IMR-90 (cell line): ENCODE measurements around the gene COX5B. TPM values are rescaled to one million over a fixed set of nuclear protein-coding genes. Genes with fewer than 3 reads are reported as not detected.
"Not testable (repeated sequence)": the region's sequence is repeated elsewhere in the genome, so short reads cannot be mapped to it uniquely, and the experiment has no call there.

ENCODE experiments used
- ATAC-seq: fragments of 200-7000 bp; cut with Tn5 transposase; 2 replicates; pipeline ENCODE4 v1.9.1; 2020; ENCODE audit warnings: low read depth, mild to moderate bottlenecking, moderate library complexity
- BruUV-seq: library from RNA; stranded (reverse); fragments of 400-500 nt; replicated peaks from 2 replicates; lab custom pipeline; 2021; lab: Mats Ljungman, UMichigan
- CTCF ChIA-PET: fragments of 300-600 bp; formaldehyde crosslinking; extraction: SDS; loops from one replicate; lab custom pipeline; 2021; ENCODE audit warnings: antibody characterized with exemption; lab: Yijun Ruan, JAX
- POLR2A ChIA-PET: fragments of 300-600 bp; sonication (Branson Sonifier 250); formaldehyde crosslinking; loops from one replicate; lab custom pipeline; 2022; ENCODE audit warnings: antibody characterized with exemption; ENCODE audit not compliant: unreplicated experiment; lab: Charles Lee
- DNase-seq: peaks from one replicate; pipeline ENCODE4 v3.0.0; 2013
- H2AFZ ChIP-seq: replicated peaks from 2 replicates; pipeline ENCODE3; 2013; ENCODE audit warnings: low read length, mild to moderate bottlenecking; ENCODE audit not compliant: poor library complexity
- H2AK5ac ChIP-seq: 2 replicates; pipeline ENCODE4 v1.6.1; 2013; ENCODE audit warnings: low read depth, low read length, inconsistent platforms
- H2AK9ac ChIP-seq: replicated peaks from 2 replicates; pipeline ENCODE3; 2013; ENCODE audit warnings: mild to moderate bottlenecking, low read depth, low read length, moderate library complexity; ENCODE audit not compliant: poor library complexity
- H2BK120ac ChIP-seq: 2 replicates; pipeline ENCODE4 v1.6.1; 2013; ENCODE audit warnings: low read depth, low read length, inconsistent platforms
- H2BK15ac ChIP-seq: 3 replicates; pipeline ENCODE4 v1.6.1; 2013; ENCODE audit warnings: low read depth, low read length, inconsistent platforms
- H2BK20ac ChIP-seq: 2 replicates; pipeline ENCODE4 v1.6.1; 2013; ENCODE audit warnings: low read depth, mild to moderate bottlenecking, inconsistent platforms, low read length, moderate library complexity
- H2BK5ac ChIP-seq: 2 replicates; pipeline ENCODE4 v1.6.1; 2013; ENCODE audit warnings: mild to moderate bottlenecking, low read depth, low read length, inconsistent platforms; ENCODE audit not compliant: poor library complexity, severe bottlenecking
- H3K14ac ChIP-seq: replicated peaks from 2 replicates; pipeline ENCODE4 v1.6.1; 2013; ENCODE audit warnings: low read depth, low read length, inconsistent platforms
- H3K18ac ChIP-seq: 2 replicates; pipeline ENCODE4 v1.6.1; 2013; ENCODE audit warnings: low read depth, low read length, control low read depth
- H3K23ac ChIP-seq: 2 replicates; pipeline ENCODE4 v1.6.1; 2013; ENCODE audit warnings: low read depth, low read length, inconsistent platforms
- H3K27ac ChIP-seq: 2 replicates; pipeline ENCODE4 v1.5.1; 2013; ENCODE audit warnings: mild to moderate bottlenecking, control low read depth, low read length; ENCODE audit not compliant: insufficient read depth
- H3K27me3 ChIP-seq: 2 replicates; pipeline ENCODE4 v1.6.1; 2013; ENCODE audit warnings: low read length; ENCODE audit not compliant: control insufficient read depth, insufficient read depth
- H3K36me3 ChIP-seq: 2 replicates; pipeline ENCODE4 v1.6.1; 2013; ENCODE audit warnings: low read length, mixed read lengths; ENCODE audit not compliant: control insufficient read depth, insufficient read depth
- H3K4ac ChIP-seq: 2 replicates; pipeline ENCODE4 v1.6.1; 2013; ENCODE audit warnings: low read depth, low read length, inconsistent platforms
- H3K4me1 ChIP-seq: 2 replicates; pipeline ENCODE4 v1.6.1; 2013; ENCODE audit warnings: low read length, mixed read lengths; ENCODE audit not compliant: control insufficient read depth, insufficient read depth
- H3K4me2 ChIP-seq: 2 replicates; pipeline ENCODE4 v1.6.1; 2013; ENCODE audit warnings: low read depth, mild to moderate bottlenecking, control low read depth, low read length, moderate library complexity
- H3K4me3 ChIP-seq: 2 replicates; pipeline ENCODE4 v1.5.1; 2013; ENCODE audit warnings: low read depth, mild to moderate bottlenecking, control low read depth, low read length, moderate library complexity; ENCODE audit not compliant: insufficient read depth
- H3K56ac ChIP-seq: 2 replicates; pipeline ENCODE4 v1.6.1; 2013; ENCODE audit warnings: low read length, inconsistent platforms; ENCODE audit not compliant: insufficient read depth; ENCODE audit errors: extremely low read depth
- H3K79me1 ChIP-seq, 2 experiments: 2 replicates each; pipeline ENCODE4 v1.6.1; 2013; ENCODE audit warnings: low read length in 2 of 2, inconsistent platforms in 1 of 2, low read depth in 1 of 2
- H3K9ac ChIP-seq: 2 replicates; pipeline ENCODE4 v1.6.1; 2013; ENCODE audit warnings: low read depth, low read length, control low read depth
- H3K9me1 ChIP-seq: 2 replicates; pipeline ENCODE4 v1.6.1; 2013; ENCODE audit warnings: low read length, inconsistent platforms; ENCODE audit not compliant: insufficient read depth
- H3K9me3 ChIP-seq: 2 replicates; pipeline ENCODE4 v1.6.1; 2013; ENCODE audit warnings: low read length; ENCODE audit not compliant: control insufficient read depth, insufficient read depth
- H4K20me1 ChIP-seq: 2 replicates; pipeline ENCODE4 v1.6.1; 2013; ENCODE audit warnings: low read length, inconsistent platforms; ENCODE audit not compliant: insufficient read depth
- H4K5ac ChIP-seq: 2 replicates; pipeline ENCODE4 v1.6.1; 2013; ENCODE audit warnings: mild to moderate bottlenecking, low read depth, low read length, control low read depth
- H4K8ac ChIP-seq, 2 experiments: 2 replicates each; pipeline ENCODE4 v1.6.1; 2013; ENCODE audit warnings: low read depth in 2 of 2, low read length in 2 of 2, control low read depth in 1 of 2, inconsistent platforms in 1 of 2
- H4K91ac ChIP-seq: 2 replicates; pipeline ENCODE4 v1.6.1; 2013; ENCODE audit warnings: low read depth, low read length, inconsistent platforms; ENCODE audit not compliant: insufficient read depth
- WGBS, 2 experiments: methylation state at CpG; one replicate each; pipeline versions ENCODE4 v1.1.5 to v1.1.7; 2013; ENCODE audit warnings: missing lambda C conversion rate in 2 of 2; ENCODE audit not compliant: insufficient read length in 1 of 2; ENCODE audit errors: extremely low coverage in 2 of 2; 5-methylcytosine and 5-hydroxymethylcytosine counted together
- dilution Hi-C: fragments of 300-500 bp; cut with HindIII; formaldehyde crosslinking; loops from one replicate; pipeline ENCODE4 v1.14.3; 2018; ENCODE audit warnings: low sequenced_read_pairs; ENCODE audit not compliant: unreplicated experiment
- in situ Hi-C: fragments of 300-500 bp; cut with MboI; formaldehyde crosslinking; loops from 3 replicates; pipeline ENCODE4 v1.14.3; 2019; ENCODE audit warnings: low sequenced_read_pairs, inconsistent platforms, mixed read lengths
- intact Hi-C: fragments of 100-400 bp; cut with micrococcal nuclease; formaldehyde crosslinking; loops from 2 replicates; pipeline ENCODE4 v1.10.0; 2022
- polyA plus RNA-seq, 3 experiments: library from polyadenylated mRNA; depleted of rRNA; stranded (reverse); fragments of >200 nt; gene quantifications; 2 replicates each; pipeline ENCODE4 v1.2.3, GENCODE V29; 2012; ENCODE audit warnings: low replicate concordance in 1 of 3
- total RNA-seq: library from RNA; depleted of rRNA; stranded (reverse); fragments of >200 nt; gene quantifications from 2 replicates; pipeline ENCODE4 v1.2.3, GENCODE V29; 2012

COX5B gene
- total and polyA plus RNA-seq, 2 of the 4 experiments (the other 2 are of a cell fraction): 140 to 272 TPM

- in situ Hi-C loops, H4K5ac ChIP-seq, H3K9ac ChIP-seq: not testable (repeated sequence)
These were observed 44.3 kb upstream of the COX5B start for GRCh38 chr2:97601537-97601936.

GRCh38 chr2:97605109-97605508, 40.8 kb upstream of the COX5B start:
- POLR2A ChIA-PET, H3K9ac ChIP-seq, intact Hi-C loops: not testable (repeated sequence)

More at GRCh38 chr2:97601537-97601936, 44.3 kb upstream of the COX5B start:
- H3K27ac ChIP-seq, H4K8ac ChIP-seq, BruUV-seq, H2BK15ac ChIP-seq, H2BK120ac ChIP-seq, H3K27me3 ChIP-seq, H3K36me3 ChIP-seq, H3K9me1 ChIP-seq, H2BK5ac ChIP-seq, DNase-seq, CTCF ChIA-PET, H3K79me1 ChIP-seq, H4K91ac ChIP-seq, H2BK20ac ChIP-seq, H3K9me3 ChIP-seq, H3K4me3 ChIP-seq, H3K56ac ChIP-seq, H3K4me1 ChIP-seq, H3K14ac ChIP-seq, H2AK9ac ChIP-seq, intact Hi-C loops, dilution Hi-C loops, H3K4ac ChIP-seq, H4K20me1 ChIP-seq, H2AFZ ChIP-seq, H3K23ac ChIP-seq, H3K4me2 ChIP-seq, ATAC-seq, POLR2A ChIA-PET, H3K18ac ChIP-seq, H2AK5ac ChIP-seq: not testable (repeated sequence)
- WGBS, 2 experiments: no CpG with 5 or more reads among the region's 10 CpGs

More at GRCh38 chr2:97605109-97605508, 40.8 kb upstream of the COX5B start:
- H3K4ac ChIP-seq, H3K4me3 ChIP-seq, H3K27ac ChIP-seq, H2BK120ac ChIP-seq, H3K9me3 ChIP-seq, H2AK9ac ChIP-seq, H3K56ac ChIP-seq, H3K23ac ChIP-seq, H4K20me1 ChIP-seq, dilution Hi-C loops, CTCF ChIA-PET, DNase-seq, H3K9me1 ChIP-seq, H3K27me3 ChIP-seq, in situ Hi-C loops, H2BK20ac ChIP-seq, H3K14ac ChIP-seq, H4K5ac ChIP-seq, H3K79me1 ChIP-seq, BruUV-seq, ATAC-seq, H3K4me1 ChIP-seq, H4K91ac ChIP-seq, H2AK5ac ChIP-seq, H3K4me2 ChIP-seq, H2BK15ac ChIP-seq, H3K18ac ChIP-seq, H4K8ac ChIP-seq, H2BK5ac ChIP-seq, H2AFZ ChIP-seq, H3K36me3 ChIP-seq: not testable (repeated sequence)
- no CpG with 5 or more reads among the region's 8 CpGs for WGBS, 2 experiments
